MG63 (cell line): ENCODE results near the gene LILRB1. TPM values are rescaled to one million over a fixed set of nuclear protein-coding genes. Genes with fewer than 3 reads are reported as not detected.
"Not testable (repeated sequence)": the region's sequence is repeated elsewhere in the genome, so short reads cannot be mapped to it uniquely, and the experiment has no call there.

Experiments used
- DNase-seq: peaks from one replicate; pipeline ENCODE4 v3.0.0-alpha.2; 2020
- H3K27me3 ChIP-seq: fragments of 250-450 bp; sonication (Bioruptor Pico); 2 replicates; pipeline ENCODE4 v1.5.1; 2020; ENCODE audit warnings: mild to moderate bottlenecking, moderate library complexity
- H3K36me3 ChIP-seq: fragments of 250-450 bp; sonication (Bioruptor Pico); 2 replicates; pipeline ENCODE4 v1.5.1; 2020; ENCODE audit warnings: mild to moderate bottlenecking, moderate library complexity
- H3K4me3 ChIP-seq: fragments of 250-450 bp; sonication (Bioruptor Pico); 2 replicates; pipeline ENCODE4 v1.5.1; 2020; ENCODE audit warnings: mild to moderate bottlenecking, moderate library complexity
- H3K9me3 ChIP-seq: fragments of 250-450 bp; sonication (Bioruptor Pico); 2 replicates; pipeline ENCODE4 v1.5.1; 2020; ENCODE audit warnings: mild to moderate bottlenecking, moderate library complexity
- total RNA-seq: library from RNA; depleted of rRNA; stranded (reverse); fragments of >200 nt; shearing (Covaris generic); gene quantifications from 2 replicates; pipeline ENCODE4 v1.2.3, GENCODE V29; 2014; ENCODE audit warnings: low replicate concordance; rRNA removed

LILRB1 gene
- total RNA-seq = not detected in 2 replicates

DNA sequence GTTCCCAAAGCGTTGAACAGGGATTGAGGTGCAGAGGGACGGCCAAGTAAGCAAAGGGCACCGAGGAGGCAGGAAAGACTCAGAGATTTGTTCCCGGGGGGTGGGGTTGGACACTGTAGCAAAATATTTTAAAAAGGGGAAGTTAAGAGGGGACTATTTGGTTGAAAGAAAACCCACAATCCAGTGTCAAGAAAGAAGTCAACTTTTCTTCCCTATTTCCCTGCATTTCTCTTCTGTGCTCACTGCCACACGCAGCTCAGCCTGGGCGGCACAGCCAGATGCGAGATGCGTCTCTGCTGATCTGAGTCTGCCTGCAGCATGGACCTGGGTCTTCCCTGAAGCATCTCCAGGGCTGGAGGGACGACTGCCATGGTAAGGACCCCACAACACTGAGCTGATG is at the start of gene LILRB1:
Gene LILRB1, plus strand, starts transcription at position 223 of the 400 bp plus-strand sequence. CDS start 590 bp downstream, outside the sequence.
- DNase-seq, H3K4me3 ChIP-seq, H3K9me3 ChIP-seq, H3K36me3 ChIP-seq: not testable (repeated sequence)
- peaks cover 24% of the 10 kb centered on the region for H3K27me3 ChIP-seq

DNA sequence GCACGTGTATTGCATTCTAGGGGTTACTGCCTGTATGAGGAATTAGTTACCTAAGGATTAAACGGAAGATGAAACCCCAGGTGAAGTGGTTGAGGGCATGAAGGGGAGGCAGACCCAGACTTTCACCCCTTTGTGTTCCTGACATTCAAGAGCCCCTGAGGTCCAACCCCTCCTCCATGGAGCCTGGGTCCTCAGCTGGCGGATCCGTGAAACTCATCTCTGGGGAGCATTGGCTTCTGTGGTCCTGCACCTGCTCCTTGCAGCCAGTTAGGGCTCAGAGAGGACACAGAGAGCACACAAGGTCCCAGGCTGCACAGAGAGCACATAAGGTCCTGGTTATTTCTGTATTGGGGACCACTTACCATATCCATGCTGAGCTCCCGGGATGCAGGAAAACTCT is 43.9 kb upstream of the LILRB1 start:
- Histone ChIP-seq H3K4me3 (no peak overlapping the region), H3K36me3 (no peaks in the 10 kb centered on the region), H3K27me3 (peaks cover 29% of the 10 kb centered on the region), H3K9me3 (0 out of 2 replicates have a peak, but pooled peaks cover 2% of the 10 kb centered on the region)
- no peak for DNase-seq

DNA sequence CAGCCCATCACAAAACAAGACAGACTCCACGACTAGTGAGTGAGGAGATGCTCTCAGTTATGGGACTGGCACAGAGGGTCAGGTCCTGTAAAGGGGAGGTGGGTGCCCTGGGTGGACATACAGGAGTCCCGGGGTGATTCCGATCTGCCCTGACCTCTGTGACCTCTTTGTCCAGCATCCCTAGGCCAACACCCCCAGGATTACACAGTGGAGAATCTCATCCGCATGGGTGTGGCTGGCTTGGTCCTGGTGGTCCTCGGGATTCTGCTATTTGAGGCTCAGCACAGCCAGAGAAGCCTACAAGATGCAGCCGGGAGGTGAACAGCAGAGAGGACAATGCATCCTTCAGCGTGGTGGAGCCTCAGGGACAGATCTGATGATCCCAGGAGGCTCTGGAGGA is 43.3 kb upstream of the LILRB1 start:
- H3K36me3 ChIP-seq = no peaks in the 10 kb centered on the region
- H3K9me3 ChIP-seq = 0 out of 2 replicates have a peak, but pooled peaks cover 2% of the 10 kb centered on the region
- H3K27me3 ChIP-seq = peaks cover 29% of the 10 kb centered on the region
- H3K4me3 ChIP-seq = no peak overlapping the region
- no peak for DNase-seq

DNA sequence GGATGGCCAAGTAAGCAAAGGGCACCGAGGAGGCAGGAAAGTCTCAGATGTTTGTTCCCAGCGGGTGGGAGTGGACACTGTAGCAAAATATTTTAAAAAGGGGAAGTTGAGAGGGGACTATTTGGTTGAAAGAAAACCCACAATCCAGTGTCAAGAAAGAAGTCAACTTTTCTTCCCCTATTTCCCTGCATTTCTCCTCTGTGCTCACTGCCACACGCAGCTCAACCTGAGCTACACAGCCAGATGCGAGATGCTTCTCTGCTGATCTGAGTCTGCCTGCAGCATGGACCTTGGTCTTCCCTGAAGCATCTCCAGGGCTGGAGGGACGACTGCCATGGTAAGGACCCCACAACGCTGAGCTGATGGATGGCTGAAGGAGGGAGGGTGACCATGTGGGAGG is 36.8 kb upstream of the LILRB1 start, which contains the start of gene LILRA1:
Gene LILRA1, plus strand, starts transcription at position 188 of the 400 bp plus-strand sequence. CDS start 613 bp downstream, outside the sequence.
- not testable (repeated sequence) for H3K4me3 ChIP-seq, H3K9me3 ChIP-seq, DNase-seq, H3K36me3 ChIP-seq
- peaks cover 50% of the 10 kb centered on the region for H3K27me3 ChIP-seq

DNA sequence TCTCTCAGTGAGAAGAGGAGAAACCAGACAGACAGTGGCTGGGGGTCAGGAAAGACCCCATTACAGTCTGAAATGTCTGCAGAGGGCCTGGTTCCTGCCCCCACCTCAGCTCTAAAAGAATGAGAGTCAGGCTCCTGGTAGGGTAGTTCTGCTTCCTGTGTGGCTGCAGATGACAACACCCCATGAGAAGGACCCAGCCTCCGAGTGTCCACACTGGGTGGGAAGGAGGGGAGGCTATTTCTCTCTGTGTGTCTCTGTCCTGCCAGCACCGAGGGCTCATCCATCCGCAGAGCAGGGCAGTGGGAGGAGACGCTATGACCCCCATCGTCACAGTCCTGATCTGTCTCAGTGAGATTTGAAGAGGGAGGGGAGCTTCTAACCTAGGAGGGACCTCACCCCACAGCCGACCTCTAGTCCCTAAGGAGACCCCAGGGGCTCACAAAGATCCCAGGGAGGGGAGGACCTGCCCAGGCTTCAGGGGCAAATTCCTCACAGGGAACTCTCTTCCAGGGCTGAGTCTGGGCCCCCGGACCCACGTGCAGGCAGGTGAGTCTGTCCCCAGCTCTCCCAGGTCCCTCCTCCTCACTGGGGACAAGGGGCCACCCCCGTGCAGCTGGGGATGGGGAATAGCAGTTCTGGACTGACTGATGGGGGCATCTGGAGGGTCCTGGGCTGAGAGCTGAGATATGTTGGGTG is 36.2 kb upstream of the LILRB1 start:
- not testable (repeated sequence) for H3K9me3 ChIP-seq, H3K4me3 ChIP-seq, H3K36me3 ChIP-seq, DNase-seq
- H3K27me3 ChIP-seq = peaks cover 54% of the 10 kb centered on the region

DNA sequence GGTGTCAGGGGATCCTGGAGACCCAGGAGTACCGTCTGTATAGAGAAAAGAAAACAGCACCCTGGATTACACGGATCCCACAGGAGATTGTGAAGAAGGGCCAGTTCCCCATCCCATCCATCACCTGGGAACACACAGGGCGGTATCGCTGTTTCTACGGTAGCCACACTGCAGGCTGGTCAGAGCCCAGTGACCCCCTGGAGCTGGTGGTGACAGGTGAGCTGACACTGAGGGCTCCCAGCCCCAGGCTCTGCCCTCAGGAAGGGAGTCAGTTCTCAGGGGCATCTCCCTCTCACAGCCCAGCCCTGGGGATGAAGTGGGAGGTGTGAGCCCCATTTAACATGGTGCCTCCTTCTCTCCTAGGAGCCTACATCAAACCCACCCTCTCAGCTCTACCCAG is 35.5 kb upstream of the LILRB1 start:
- no peak for DNase-seq
- Histone ChIP-seq H3K36me3 (no peaks in the 10 kb centered on the region), H3K9me3 (no peaks in the 10 kb centered on the region), H3K4me3 (no peak overlapping the region), H3K27me3 (peaks cover 52% of the 10 kb centered on the region)

DNA sequence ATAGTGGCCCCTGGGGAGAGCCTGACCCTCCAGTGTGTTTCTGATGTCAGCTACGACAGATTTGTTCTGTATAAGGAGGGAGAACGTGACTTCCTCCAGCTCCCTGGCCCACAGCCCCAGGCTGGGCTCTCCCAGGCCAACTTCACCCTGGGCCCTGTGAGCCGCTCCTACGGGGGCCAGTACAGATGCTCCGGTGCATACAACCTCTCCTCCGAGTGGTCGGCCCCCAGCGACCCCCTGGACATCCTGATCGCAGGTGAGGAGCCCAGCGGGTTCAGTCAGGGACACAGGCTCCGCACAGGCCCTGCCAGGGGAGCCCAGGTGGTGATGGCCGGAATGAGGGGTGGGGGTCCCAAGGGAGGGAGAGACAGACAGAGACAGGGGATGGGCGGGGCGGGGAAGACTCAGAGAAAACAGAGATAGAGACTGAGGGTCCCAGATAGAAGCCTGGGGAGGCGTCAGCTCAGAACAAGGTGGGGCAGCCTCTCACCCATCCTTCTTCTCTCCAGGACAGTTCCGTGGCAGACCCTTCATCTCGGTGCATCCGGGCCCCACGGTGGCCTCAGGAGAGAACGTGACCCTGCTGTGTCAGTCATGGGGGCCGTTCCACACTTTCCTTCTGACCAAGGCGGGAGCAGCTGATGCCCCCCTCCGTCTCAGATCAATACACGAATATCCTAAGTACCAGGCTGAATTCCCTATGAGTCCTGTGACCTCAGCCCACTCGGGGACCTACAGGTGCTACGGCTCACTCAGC is 34.4 kb upstream of the LILRB1 start:
- not testable (repeated sequence) for H3K9me3 ChIP-seq, H3K36me3 ChIP-seq, H3K4me3 ChIP-seq, DNase-seq
- H3K27me3 ChIP-seq = peaks cover 48% of the 10 kb centered on the region

DNA sequence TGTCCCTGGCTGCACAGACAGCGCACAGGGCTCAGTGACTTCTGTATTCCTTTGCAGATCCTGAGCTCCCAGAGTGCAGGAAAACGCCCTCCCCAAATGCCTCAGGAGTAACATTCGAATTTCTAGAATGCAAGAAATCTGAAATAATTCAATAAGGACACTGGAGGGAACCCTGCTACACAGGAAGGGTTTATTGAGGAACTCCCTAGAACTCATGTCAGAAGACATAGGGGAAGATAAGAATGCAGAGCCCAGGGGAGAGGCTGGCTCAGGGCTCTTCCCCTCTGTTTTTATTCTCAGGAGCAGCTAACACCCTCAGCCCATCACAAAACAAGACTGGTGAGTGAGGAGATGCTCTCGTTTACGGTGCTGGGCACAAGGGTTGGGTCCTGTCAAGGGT is 30.1 kb upstream of the LILRB1 start:
- Histone ChIP-seq H3K4me3 (no peak overlapping the region), H3K36me3 (no peaks in the 10 kb centered on the region), H3K27me3 (peaks cover 52% of the 10 kb centered on the region), H3K9me3 (no peaks in the 10 kb centered on the region)
- no peak for DNase-seq

DNA sequence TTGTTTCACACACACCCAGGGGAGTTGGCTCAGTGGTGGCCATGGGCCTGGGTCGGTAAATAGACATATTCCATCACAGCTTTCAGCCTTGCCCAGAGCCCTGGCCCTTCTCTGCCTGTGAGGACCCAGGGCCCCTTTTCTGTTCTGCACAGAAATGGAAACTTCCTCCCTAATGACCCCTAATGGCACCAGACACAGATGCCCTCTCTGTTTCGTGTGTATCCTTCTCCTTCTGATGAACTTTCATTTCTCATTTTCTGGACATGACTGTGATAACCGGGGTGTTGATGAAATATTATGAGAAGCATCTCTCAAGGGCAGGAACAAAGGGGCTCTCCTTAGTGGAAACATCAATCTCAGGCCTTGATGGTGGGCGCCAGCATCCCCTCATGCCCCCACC is 24.1 kb upstream of the LILRB1 start:
- no peak overlapping the region for H3K4me3 ChIP-seq
- peaks cover 22% of the 10 kb centered on the region for H3K27me3 ChIP-seq

DNA sequence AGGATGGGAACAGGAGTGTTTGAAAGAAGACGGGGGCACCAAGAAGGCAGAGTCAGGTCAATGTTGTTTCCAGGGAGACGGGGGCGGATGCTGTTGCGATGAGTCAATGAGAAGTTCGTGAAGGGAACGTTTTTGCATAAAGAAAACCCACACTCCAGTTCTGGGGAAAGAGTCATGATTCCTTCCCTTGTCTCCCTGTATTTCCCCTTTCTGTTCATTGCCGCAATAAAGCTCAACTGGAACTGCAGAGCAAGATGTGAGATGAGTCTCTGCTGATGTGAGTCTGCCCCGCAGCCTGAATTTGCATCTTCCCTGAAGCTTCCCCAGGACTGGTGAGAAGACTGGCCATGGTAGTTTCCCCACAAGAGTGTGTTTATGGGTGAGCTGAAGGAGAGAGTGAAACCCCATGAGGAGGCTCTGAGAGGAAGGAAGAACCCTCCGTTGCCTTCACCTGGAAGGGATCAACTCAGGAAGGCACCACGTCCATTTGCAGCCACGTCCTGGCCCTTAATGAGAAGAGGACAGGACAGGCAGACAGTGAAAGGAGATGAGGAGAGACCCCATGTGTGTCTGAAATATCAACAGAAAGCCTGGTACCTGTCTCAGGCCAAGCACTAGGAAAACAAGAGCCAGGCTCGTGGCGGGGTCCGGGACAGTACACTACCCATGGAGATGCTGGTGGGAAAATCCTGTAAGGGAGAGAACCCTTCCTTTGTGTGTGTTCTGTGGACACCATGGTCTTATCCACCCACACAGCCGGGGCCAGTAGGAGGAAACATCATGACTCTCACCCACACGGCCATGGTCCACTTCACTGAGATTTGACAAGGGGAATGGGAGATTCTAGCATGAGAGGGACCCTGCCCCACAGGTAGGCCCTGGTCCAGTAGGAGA is 23.1 kb upstream of the LILRB1 start:
- DNase-seq = no peak
- Histone ChIP-seq H3K27me3 (peaks cover 20% of the 10 kb centered on the region), H3K9me3 (no peaks in the 10 kb centered on the region), H3K36me3 (no peaks in the 10 kb centered on the region), H3K4me3 (no peak overlapping the region)

More for the DNA sequence above, 24.1 kb upstream of the LILRB1 start:
- Histone ChIP-seq H3K9me3 (no peaks in the 10 kb centered on the region), H3K36me3 (no peaks in the 10 kb centered on the region)
- DNase-seq = no peak

DNA sequence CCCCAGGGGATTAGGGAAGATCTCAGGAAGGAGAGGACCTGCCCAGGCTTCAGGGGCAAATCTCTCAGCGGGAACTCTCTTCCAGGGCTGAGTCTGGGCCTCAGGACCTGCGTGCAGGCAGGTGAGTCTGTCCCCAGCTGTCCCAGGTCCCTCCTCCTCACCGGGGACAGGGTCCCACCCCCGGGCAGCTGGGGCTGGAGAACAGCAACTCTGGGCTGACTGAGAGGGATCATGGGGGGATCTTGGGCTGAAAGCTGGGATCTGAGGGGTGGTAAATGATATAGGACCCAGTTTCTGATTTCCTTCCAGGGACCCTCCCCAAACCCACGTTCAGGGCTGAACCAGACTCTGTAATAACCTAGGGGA is 22.5 kb upstream of the LILRB1 start:
- no peaks in the 10 kb centered on the region for H3K36me3 ChIP-seq
- DNase-seq = no peak
- H3K27me3 ChIP-seq = peaks cover 16% of the 10 kb centered on the region
- no peaks in the 10 kb centered on the region for H3K9me3 ChIP-seq
- H3K4me3 ChIP-seq = no peak overlapping the region

DNA sequence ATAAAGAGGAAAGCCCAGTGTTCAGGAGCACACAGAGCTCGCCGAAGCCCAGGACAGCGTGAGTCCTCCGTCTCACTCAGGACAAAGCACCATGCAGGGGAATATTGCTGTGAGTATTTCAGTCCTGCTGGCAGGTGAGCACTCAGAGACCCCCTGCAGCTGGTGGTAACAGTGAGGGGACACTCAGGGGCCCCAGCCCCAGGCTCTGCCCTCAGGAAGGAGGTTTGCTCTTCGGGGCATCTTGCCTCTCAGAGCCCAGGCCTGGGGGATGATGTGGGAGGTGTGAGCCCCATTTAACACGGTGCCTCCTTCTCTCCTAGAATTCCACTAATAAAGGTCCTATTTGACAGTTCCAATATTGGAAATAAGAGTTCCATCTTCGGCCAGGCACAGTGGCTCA is 22.1 kb upstream of the LILRB1 start:
- peaks cover 12% of the 10 kb centered on the region for H3K27me3 ChIP-seq
- H3K36me3 ChIP-seq = no peaks in the 10 kb centered on the region
- H3K9me3 ChIP-seq = no peaks in the 10 kb centered on the region
- H3K4me3 ChIP-seq = no peak overlapping the region
- no peak for DNase-seq

DNA sequence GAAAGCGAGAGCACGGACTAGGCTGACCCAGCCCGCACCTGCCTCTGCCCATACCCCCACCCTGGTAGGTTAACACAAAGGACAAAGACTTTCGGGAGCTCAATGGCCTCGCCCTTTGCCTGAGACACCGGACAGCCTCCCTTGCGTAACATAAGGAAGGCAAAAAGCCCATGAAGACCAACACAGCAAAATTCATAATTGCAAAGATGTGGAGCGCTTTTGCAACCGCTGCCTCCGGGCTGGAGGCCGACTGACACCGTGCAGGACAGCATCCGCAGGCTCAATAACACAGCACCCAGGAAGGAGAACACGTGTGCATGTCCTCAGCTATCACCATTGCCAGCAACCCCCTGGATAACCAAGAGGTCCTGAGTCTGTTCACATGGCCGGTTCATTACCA is 21.5 kb upstream of the LILRB1 start:
- DNase-seq = no peak
- Histone ChIP-seq H3K27me3 (peaks cover 9% of the 10 kb centered on the region), H3K9me3 (no peaks in the 10 kb centered on the region), H3K4me3 (no peak overlapping the region), H3K36me3 (no peaks in the 10 kb centered on the region)

DNA sequence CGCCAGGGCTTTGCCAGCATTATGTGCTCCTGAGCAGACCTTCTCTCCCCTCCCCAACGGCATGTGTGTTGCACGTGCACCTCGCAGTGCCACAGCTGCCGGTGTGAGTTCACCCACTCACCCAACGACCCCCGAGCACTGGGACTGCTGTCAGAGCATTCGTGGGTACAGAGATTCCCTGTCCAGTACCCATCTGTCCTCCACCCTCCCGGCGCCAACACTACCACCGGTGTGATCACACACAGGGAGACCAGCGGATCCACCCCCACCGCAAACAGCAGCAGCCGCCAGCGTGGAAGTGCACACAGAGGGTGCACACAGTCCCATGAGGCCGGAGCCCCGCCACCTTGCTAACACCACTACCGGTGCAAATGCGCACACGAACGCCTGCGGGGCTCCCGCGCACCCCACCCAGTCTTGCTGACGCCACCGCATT is 20.9 kb upstream of the LILRB1 start:
- no peak overlapping the region for H3K4me3 ChIP-seq
- no peak for DNase-seq
- peaks cover 9% of the 10 kb centered on the region for H3K27me3 ChIP-seq
- no peaks in the 10 kb centered on the region for H3K36me3 ChIP-seq
- no peaks in the 10 kb centered on the region for H3K9me3 ChIP-seq

DNA sequence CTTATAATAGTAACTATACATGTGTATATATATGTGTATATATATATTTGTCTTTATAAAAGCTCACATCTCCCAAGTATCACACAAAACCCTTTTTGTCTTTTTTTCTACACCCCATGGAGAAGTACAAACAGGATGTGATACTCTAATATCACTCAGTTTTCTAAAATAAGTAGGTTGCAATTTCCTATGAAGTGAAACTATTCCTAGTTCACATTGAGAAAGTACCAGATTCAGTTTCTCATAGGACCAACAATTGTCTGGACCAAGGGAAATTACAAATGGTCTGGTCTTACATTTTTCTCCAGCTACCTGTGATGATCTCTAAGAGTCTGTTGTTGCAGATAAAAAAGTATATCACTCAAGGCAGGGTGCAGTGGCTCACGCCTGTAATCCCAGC is 17.9 kb upstream of the LILRB1 start:
- no peak overlapping the region for H3K4me3 ChIP-seq
- DNase-seq = no peak
- H3K27me3 ChIP-seq = peaks cover 11% of the 10 kb centered on the region
- no peaks in the 10 kb centered on the region for H3K9me3 ChIP-seq
- H3K36me3 ChIP-seq = no peaks in the 10 kb centered on the region

DNA sequence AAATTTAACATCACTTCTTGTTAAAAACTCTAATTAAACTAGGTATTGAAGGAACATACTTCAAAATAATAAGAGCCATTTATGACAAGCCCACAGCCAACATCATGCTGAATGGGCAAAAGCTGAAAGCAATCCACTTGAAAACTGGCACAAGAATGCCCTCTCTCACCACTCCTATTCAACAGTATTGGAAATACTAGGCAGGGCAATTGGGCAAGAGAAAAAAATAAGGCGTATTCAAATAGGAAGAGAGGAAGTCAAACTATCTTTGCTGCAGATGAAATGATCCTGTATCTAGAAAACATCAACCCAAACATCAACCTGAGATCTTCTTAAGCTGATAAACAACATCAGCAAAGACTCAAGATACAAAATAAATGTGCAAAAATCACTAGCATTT is 15.6 kb upstream of the LILRB1 start:
- no peak for DNase-seq
- H3K36me3 ChIP-seq = no peaks in the 10 kb centered on the region
- H3K4me3 ChIP-seq = no peak overlapping the region
- peaks cover 13% of the 10 kb centered on the region for H3K27me3 ChIP-seq
- no peaks in the 10 kb centered on the region for H3K9me3 ChIP-seq

DNA sequence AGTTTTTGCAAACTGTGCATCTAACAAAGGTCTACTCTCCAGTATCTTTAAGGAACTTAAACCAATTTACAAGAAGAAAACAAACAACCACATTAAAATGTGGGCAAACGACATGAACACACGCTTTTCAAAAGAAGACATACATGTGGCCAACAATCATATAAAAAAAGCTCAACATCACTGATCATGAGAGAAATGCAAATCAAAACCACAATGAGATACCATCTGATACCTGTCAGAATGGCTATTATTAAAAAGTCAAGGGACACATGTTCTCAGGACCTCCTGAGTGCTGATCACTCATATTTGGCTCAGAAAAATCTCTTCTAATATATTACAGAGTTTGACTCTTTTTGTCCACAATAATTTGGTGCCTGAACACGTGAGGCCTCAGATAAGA is 14.2 kb upstream of the LILRB1 start:
- DNase-seq = no peak
- H3K9me3 ChIP-seq = no peaks in the 10 kb centered on the region
- no peak overlapping the region for H3K4me3 ChIP-seq
- no peaks in the 10 kb centered on the region for H3K36me3 ChIP-seq
- peaks cover 24% of the 10 kb centered on the region for H3K27me3 ChIP-seq
